Lower leg skin (tissue), 4 donors: Measurements from ENCODE around the gene PPP1R12B. TPM values are rescaled to one million over a fixed set of nuclear protein-coding genes. Genes with fewer than 3 reads are reported as not detected.

Experiments used
- DNase-seq, 2 donors: peaks; one replicate each; pipeline ENCODE4 v3.0.0-alpha.2; 2019; ENCODE audit warnings: low spot score in 2 of 2
- H3K4me3 ChIP-seq: fragments of 200-600 bp; sonication (generic); 2 replicates; pipeline ENCODE4 v1.5.1; 2017; ENCODE audit warnings: mild to moderate bottlenecking, low read depth; ENCODE audit not compliant: poor library complexity, severe bottlenecking
- CTCF ChIP-seq, 3 donors: fragments of 450-650 bp; IDR thresholded peaks; one replicate each; pipeline ENCODE4 v1.5.1; 2016; ENCODE audit warnings: antibody characterized with exemption in 3 of 3, mild to moderate bottlenecking in 3 of 3, moderate library complexity in 2 of 3
- POLR2A ChIP-seq, 2 donors: fragments of 450-650 bp; IDR thresholded peaks; one replicate each; pipeline ENCODE4 v1.6.1; 2016 to 2017; ENCODE audit warnings: antibody characterized with exemption in 2 of 2, mild to moderate bottlenecking in 1 of 2, moderate library complexity in 1 of 2
- WGBS, 2 donors: methylation state at CpG; one replicate each; pipeline ENCODE4 v1.1.5; 2018; 5-methylcytosine and 5-hydroxymethylcytosine counted together
- intact Hi-C: fragments of 100-400 bp; cut with DNase I; formaldehyde crosslinking; loops from one replicate; pipeline ENCODE4 v1.15.0; 2023; ENCODE audit warnings: low total_unique reads
- total RNA-seq, 4 donors: library from RNA; depleted of rRNA; stranded (reverse); fragments of >200 nt; gene quantifications; one replicate each; pipeline ENCODE4 v1.1.0, GENCODE V29; 2016

The PPP1R12B gene
- total RNA-seq, 4 donors from 2014 or later, result 14.6 to 50.8 (median 30.6) TPM

- WGBS, 2 donors, result 81 to 88% methylated on average over 9 of the region's 9 CpGs
- no peak overlapping the region for H3K4me3 ChIP-seq
- DNase-seq, result no peak
- TF ChIP-seq POLR2A (IDR thresholded peaks at IDR 0.05) (no peak), CTCF (IDR thresholded peaks at IDR 0.05) (no peak)
- intact Hi-C loops, result no loop called here
These were observed 291.0 kb downstream of the PPP1R12B start for GRCh38 chr1:202639500-202639899.

- no peak for DNase-seq
- 31 to 60% methylated on average over 13 to 20 of the region's 20 CpGs for WGBS, 2 donors
- intact Hi-C loops, result no loop called here
- H3K4me3 ChIP-seq, result no peak overlapping the region
- TF ChIP-seq CTCF (IDR thresholded peaks at IDR 0.05) (no peak), POLR2A (IDR thresholded peaks at IDR 0.05) (no peak)
These were observed 293.7 kb downstream of the PPP1R12B start for GRCh38 chr1:202642212-202642611.

Other genes with a start within 250 kb of the PPP1R12B start
- under 1 TPM in 2 of 4 donors, not detected in 2; 0.02 to 0.06 TPM for gene GPR37L1, start 225.8 kb upstream of the PPP1R12B start, total RNA-seq
- gene ARL8A, start 204.0 kb upstream of the PPP1R12B start, total RNA-seq, result 10 to 100 TPM; 36.5 to 68.4 (median 41.3) TPM
- 1 to 10 TPM; 1.6 to 2.4 (median 2.2) TPM for gene PTPN7, start 188.1 kb upstream of the PPP1R12B start, total RNA-seq
- 1 to 10 TPM in 2 of 4 donors, under 1 TPM in 2; 0.39 to 4.4 (median 1.8) TPM for gene LGR6, start 154.9 kb upstream of the PPP1R12B start, total RNA-seq
- gene UBE2T, start 6.8 kb upstream of the PPP1R12B start, total RNA-seq, result 1 to 10 TPM; 1.2 to 3.5 (median 2.8) TPM